Pancreas (tissue), 10 donors: ENCODE measurements around the gene ETF1. TPM values are rescaled to one million over a fixed set of nuclear protein-coding genes. Genes with fewer than 3 reads are reported as not detected.

Experiments used
- ATAC-seq, 4 donors: fragments of 200-7000 bp; cut with Tn5 transposase; one replicate each; pipeline versions ENCODE4 v1.8.0 to v1.9.1; 2020; ENCODE audit warnings: mild to moderate bottlenecking in 4 of 4, moderate library complexity in 4 of 4
- DNase-seq, 6 donors: peaks; one replicate each; pipeline ENCODE4 v3.0.0-alpha.2; 2020
- FAIRE-seq: peaks from 2 replicates; lab custom pipeline; 2012; peaks lifted over from hg19 to GRCh38; lab: Jason Lieb, UNC
- H3K27ac ChIP-seq, 4 donors: fragments of 200-600 bp; sonication (generic); 1 replicate in 3 of 4; 2 replicates in 1 of 4; pipeline versions ENCODE4 v1.5.0 to v1.8.0; 2020
- H3K27me3 ChIP-seq, 4 donors: fragments of 200-600 bp; one replicate each; pipeline ENCODE4 v1.8.0; 2021
- H3K36me3 ChIP-seq, 3 donors: fragments of 200-600 bp; sonication (generic) in 1 of 3; one replicate each; pipeline versions ENCODE4 v1.5.0 to v1.8.0; 2020 to 2021
- H3K4me1 ChIP-seq, 3 donors: fragments of 200-600 bp; one replicate each; pipeline ENCODE4 v1.8.0; 2021
- H3K4me3 ChIP-seq, 4 donors: fragments of 200-600 bp; sonication (generic) in 2 of 4; one replicate each; pipeline versions ENCODE4 v1.5.0 to v1.8.0; 2020 to 2021
- H3K9me3 ChIP-seq, 4 donors: fragments of 200-600 bp; one replicate each; pipeline ENCODE4 v1.8.0; 2021
- WGBS, 2 donors: extraction: QIAGEN DNeasy Blood & Tissue Kit; methylation state at CpG; one replicate each; pipeline ENCODE4 v1.1.7; 2013; 5-methylcytosine and 5-hydroxymethylcytosine counted together
- intact Hi-C, 3 donors: fragments of 100-400 bp; cut with DNase I; formaldehyde crosslinking; loops; one replicate each; pipeline versions ENCODE4 v1.11.1 to v1.14.2; 2022
- polyA plus RNA-seq, 2 donors: library from polyadenylated mRNA; stranded (reverse); fragments of 200-250 nt; gene quantifications; one replicate each; pipeline ENCODE4 v1.2.3, GENCODE V29; 2013
- total RNA-seq, 6 donors: library from RNA; stranded (reverse); fragmentation: NEBNext Ultra II Directional in 4 of 6; extraction: Animal tissue kit (Norgen Biotek cat#: 25700) in 4 of 6; gene quantifications; one replicate each; pipeline versions ENCODE4 v1.2.1 to v1.2.4, GENCODE V29; 2021 to 2023
- TF ChIP-seq, protein P1 (sequence below), 4 donors: fragments of 200-600 bp; sonication (generic) in 3 of 4; IDR thresholded peaks; one replicate each; pipeline versions ENCODE4 v1.5.0 to v1.8.0; 2021; ENCODE audit warnings: antibody characterized with exemption in 4 of 4
- donor health status: healthy with polysubstance abuse.
- donor health status: DM: no; HTN: no; CAD: no; lungs with moderate emphysema.
- donor health status: DM: no; HTN: no; CAD: no.
- donor health status: control.
- donor health status: control.
- donor health status: Bipolar disorder and iron deficiency.
- donor health status: DM: yes; HTN: yes; CAD: no.
- donor health status: DM: no; HTN: no; CAD: no.
- donor health status: DM: no; HTN: no; CAD: no.
- donor health status: DM: yes; HTN: yes; CAD: no.

The ETF1 gene
- total and polyA plus RNA-seq, 8 donors, result 14.7 to 54.0 (median 33.8) TPM

DNA sequence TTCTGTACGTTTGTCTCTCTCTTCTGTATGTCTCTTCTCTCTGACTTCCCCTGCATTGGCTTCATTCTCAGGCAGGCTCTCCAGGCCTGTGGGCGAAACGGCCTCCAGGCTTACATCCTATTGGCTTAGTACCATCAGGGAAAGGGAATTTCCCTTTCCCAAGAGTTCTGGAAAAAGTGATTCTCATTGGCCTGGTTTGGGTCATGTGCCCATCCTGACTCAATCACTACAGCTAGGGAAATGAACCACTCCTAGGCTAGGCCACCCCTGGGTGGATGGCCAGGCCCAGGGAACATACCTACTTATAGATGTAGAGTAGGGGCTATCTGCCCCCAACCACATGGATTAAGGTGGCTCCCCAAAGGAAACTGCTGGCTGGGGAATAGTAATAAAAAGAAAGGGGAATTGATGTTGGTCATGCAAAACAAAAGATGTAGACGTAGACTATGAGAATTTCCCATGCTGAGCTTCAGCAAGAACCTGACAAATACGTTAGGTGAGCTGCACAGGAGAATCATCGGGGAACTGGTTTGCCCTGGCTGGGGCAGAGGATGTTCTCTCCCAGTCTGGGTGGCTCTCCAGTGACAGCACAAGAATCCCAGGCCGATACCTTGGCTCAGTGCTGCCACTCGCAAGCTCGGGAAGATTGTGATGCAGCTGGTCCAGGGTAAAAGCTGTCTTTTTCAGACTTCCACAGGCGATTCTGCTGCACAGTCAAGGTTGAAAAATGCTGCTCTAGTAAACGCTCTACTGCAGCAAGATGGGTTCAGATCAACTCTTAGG lies 81.5 kb downstream of the ETF1 start:
- TF ChIP-seq, protein P1, sequence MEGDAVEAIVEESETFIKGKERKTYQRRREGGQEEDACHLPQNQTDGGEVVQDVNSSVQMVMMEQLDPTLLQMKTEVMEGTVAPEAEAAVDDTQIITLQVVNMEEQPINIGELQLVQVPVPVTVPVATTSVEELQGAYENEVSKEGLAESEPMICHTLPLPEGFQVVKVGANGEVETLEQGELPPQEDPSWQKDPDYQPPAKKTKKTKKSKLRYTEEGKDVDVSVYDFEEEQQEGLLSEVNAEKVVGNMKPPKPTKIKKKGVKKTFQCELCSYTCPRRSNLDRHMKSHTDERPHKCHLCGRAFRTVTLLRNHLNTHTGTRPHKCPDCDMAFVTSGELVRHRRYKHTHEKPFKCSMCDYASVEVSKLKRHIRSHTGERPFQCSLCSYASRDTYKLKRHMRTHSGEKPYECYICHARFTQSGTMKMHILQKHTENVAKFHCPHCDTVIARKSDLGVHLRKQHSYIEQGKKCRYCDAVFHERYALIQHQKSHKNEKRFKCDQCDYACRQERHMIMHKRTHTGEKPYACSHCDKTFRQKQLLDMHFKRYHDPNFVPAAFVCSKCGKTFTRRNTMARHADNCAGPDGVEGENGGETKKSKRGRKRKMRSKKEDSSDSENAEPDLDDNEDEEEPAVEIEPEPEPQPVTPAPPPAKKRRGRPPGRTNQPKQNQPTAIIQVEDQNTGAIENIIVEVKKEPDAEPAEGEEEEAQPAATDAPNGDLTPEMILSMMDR (IDR thresholded peaks at IDR 0.05), result no peak
- H3K27me3 ChIP-seq, result no peaks in the 10 kb centered on the region
- H3K27ac ChIP-seq, result no peak overlapping the region
- WGBS, 2 donors, result 74% methylated on average over 11 of the region's 11 CpGs
- no peaks in the 10 kb centered on the region for H3K9me3 ChIP-seq
- H3K36me3 ChIP-seq, result no peaks in the 10 kb centered on the region
- FAIRE-seq, result no peak
- H3K4me3 ChIP-seq, result no peak overlapping the region
- H3K4me1 ChIP-seq, result peaks cover 0 to 4% (median 0%) of the 10 kb centered on the region in 3 donors
- no peak for DNase-seq
- intact Hi-C loops, result no loop called here
- ATAC-seq, result no peak

DNA sequence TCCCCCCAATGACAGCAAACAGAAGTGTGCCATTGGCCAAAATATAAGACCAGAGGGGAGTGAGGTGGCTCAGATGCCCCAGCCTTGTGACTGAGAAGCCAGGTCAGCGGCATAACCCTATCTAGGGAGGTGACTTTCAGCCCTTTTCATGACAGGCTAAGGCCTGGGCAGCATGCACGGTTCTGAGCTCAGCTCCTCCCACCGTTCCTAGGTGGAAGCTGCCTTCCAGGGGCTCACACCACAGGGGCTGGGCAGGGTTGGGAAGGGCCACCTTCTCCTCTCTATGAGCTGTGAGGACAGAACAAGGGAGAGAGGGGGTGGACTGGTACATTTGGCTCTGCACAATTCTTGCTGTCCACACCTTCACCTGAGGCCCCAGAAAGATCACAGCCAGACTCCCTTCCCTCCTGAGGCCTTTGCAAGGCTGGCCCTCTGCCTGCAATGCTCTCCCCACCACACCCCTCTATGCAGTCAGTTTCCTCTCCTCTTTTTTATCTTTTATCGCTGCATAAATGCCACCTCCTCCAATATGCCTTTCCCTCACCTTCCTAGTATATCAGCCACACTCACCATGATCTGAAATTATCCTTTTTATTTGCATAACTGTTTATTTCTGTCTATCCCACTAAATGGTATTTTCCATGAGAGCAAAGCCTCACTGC lies 82.9 kb downstream of the ETF1 start:
- 65 to 69% methylated on average over 4 of the region's 4 CpGs for WGBS, 2 donors
- DNase-seq (no peak), FAIRE-seq (no peak), ATAC-seq (no peak)
- no peaks in the 10 kb centered on the region for H3K9me3 ChIP-seq
- TF ChIP-seq, protein P1 (IDR thresholded peaks at IDR 0.05), result no peak
- intact Hi-C loops, result no loop called here
- no peaks in the 10 kb centered on the region for H3K36me3 ChIP-seq
- peaks cover 0 to 4% (median 0%) of the 10 kb centered on the region in 3 donors for H3K4me1 ChIP-seq
- H3K27me3 ChIP-seq, result no peaks in the 10 kb centered on the region
- no peak overlapping the region for H3K27ac ChIP-seq
- H3K4me3 ChIP-seq, result no peak overlapping the region

GRCh38 chr5:138459311-138459933 lies 83.6 kb downstream of the ETF1 start:
- intact Hi-C loops, result loop anchor here in 2 of 3 donors (10.0 kb wide), 2 partner anchors 45 to 95 kb away; no protein-coding TSS in a partner anchor
- TF ChIP-seq, protein P1 (IDR thresholded peaks at IDR 0.05), result no peak
- 79 to 83% methylated on average over 11 of the region's 11 CpGs for WGBS, 2 donors
- Histone ChIP-seq H3K4me3 (no peak overlapping the region), H3K27ac (no peak overlapping the region), H3K27me3 (no peaks in the 10 kb centered on the region), H3K9me3 (no peaks in the 10 kb centered on the region), H3K4me1 (peaks cover 0 to 4% (median 0%) of the 10 kb centered on the region in 3 donors), H3K36me3 (no peaks in the 10 kb centered on the region)
- ATAC-seq (no peak), FAIRE-seq (no peak), DNase-seq (no peak)

DNA sequence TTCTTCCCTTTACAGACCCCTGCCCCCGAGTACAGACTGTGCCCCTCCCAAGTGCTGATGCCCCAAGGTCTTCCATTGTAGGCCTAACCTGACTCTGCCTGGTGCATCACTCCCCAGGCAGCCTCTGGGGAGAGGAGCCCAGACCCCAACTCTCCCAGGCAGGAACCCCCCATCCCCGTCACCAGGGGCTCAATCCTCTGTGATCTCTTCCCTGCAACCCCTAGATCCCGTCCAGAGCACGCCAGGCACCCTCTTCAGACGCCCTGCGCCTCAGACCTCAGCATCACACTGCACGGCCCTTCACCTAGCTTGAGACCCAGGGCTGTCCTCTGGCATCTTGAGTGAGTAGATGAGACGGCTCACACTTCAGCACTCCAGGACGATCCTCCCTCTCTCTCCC lies 84.2 kb downstream of the ETF1 start:
- TF ChIP-seq, protein P1 (IDR thresholded peaks at IDR 0.05), result no peak

More for the DNA sequence above, 84.2 kb downstream of the ETF1 start:
- peaks cover 0 to 4% (median 0%) of the 10 kb centered on the region in 3 donors for H3K4me1 ChIP-seq
- H3K36me3 ChIP-seq, result no peaks in the 10 kb centered on the region
- H3K27ac ChIP-seq, result no peak overlapping the region
- H3K4me3 ChIP-seq, result no peak overlapping the region
- FAIRE-seq (no peak), ATAC-seq (no peak), DNase-seq (no peak)
- no peaks in the 10 kb centered on the region for H3K27me3 ChIP-seq
- H3K9me3 ChIP-seq, result no peaks in the 10 kb centered on the region
- 70 to 73% methylated on average over 9 of the region's 9 CpGs for WGBS, 2 donors
- intact Hi-C loops, result loop anchor here in 2 of 3 donors (10.0 kb wide), 2 partner anchors 46 to 96 kb away; no protein-coding TSS in a partner anchor
